ENCODE measurements around the gene SIVA1.

SIVA1 gene

GRCh38 chr14:104734991-104735779 is 17.8 kb upstream of the SIVA1 start:
- no peak for DNase-seq

GRCh38 chr14:104735830-104736642 is 16.9 kb upstream of the SIVA1 start:
- DNase-seq: no peak

- DNase-seq: no peak
These were observed 14.4 kb upstream of the SIVA1 start for GRCh38 chr14:104738375-104739019.

GRCh38 chr14:104739026-104739425 is 13.9 kb upstream of the SIVA1 start:
- DNase-seq: no peak

GRCh38 chr14:104739546-104740516 is 13.1 kb upstream of the SIVA1 start:
- DNase-seq: no peak

- no peak for DNase-seq
These were observed 11.7 kb upstream of the SIVA1 start for GRCh38 chr14:104741108-104741802.

- DNase-seq: no peak
These were observed 11.1 kb upstream of the SIVA1 start for GRCh38 chr14:104741803-104742251.

GRCh38 chr14:104742586-104743455 is 10.1 kb upstream of the SIVA1 start:
- DNase-seq: no peak

- DNase-seq: no peak
These were observed 9.2 kb upstream of the SIVA1 start for GRCh38 chr14:104743461-104744380.

- DNase-seq: no peak
These were observed 8.5 kb upstream of the SIVA1 start for GRCh38 chr14:104744484-104744883.

GRCh38 chr14:104745431-104745830 is 7.5 kb upstream of the SIVA1 start:
- no peak for DNase-seq

GRCh38 chr14:104746071-104746545 is 6.8 kb upstream of the SIVA1 start:
- DNase-seq: peak in 1 of 5 experiments; percentile 79

- no peak for DNase-seq
These were observed 5.9 kb upstream of the SIVA1 start for GRCh38 chr14:104746934-104747481.

- DNase-seq: no peak
These were observed 5.1 kb upstream of the SIVA1 start for GRCh38 chr14:104747876-104748275.

- no peak for DNase-seq
These were observed 3.8 kb upstream of the SIVA1 start for GRCh38 chr14:104749111-104749649.

- no peak for DNase-seq
These were observed 2.7 kb upstream of the SIVA1 start for GRCh38 chr14:104750056-104750752.

GRCh38 chr14:104750753-104751057 is 2.2 kb upstream of the SIVA1 start:
- peak in 1 of 5 experiments; percentile 39 for DNase-seq
